Smooth muscle cell (in vitro differentiated cells): ENCODE measurements around the gene KIAA1614. TPM values are rescaled to one million over a fixed set of nuclear protein-coding genes. Genes with fewer than 3 reads are reported as not detected.

Experiments
- DNase-seq: peaks from one replicate; lab custom pipeline; 2025; ENCODE audit not compliant: unreplicated experiment; lab: John Stamatoyannopoulos, UW
- H2AFZ ChIP-seq: fragments of 200-600 bp; sonication (generic); 2 replicates; pipeline ENCODE4 v1.6.0; 2016; ENCODE audit warnings: antibody characterized with exemption, low read depth, mild to moderate bottlenecking
- H3F3A ChIP-seq: fragments of 200-600 bp; sonication (generic); 2 replicates; pipeline ENCODE4 v1.6.0; 2017; ENCODE audit warnings: antibody characterized with exemption, low read depth
- H3K27ac ChIP-seq: fragments of 200-600 bp; sonication (generic); 2 replicates; pipeline ENCODE4 v1.5.1; 2016; ENCODE audit warnings: low read depth, mild to moderate bottlenecking
- H3K27me3 ChIP-seq: fragments of 200-600 bp; sonication (generic); 2 replicates; pipeline ENCODE4 v1.6.1; 2016; ENCODE audit warnings: low read depth, mild to moderate bottlenecking
- H3K36me3 ChIP-seq: fragments of 200-600 bp; sonication (generic); 2 replicates; pipeline ENCODE4 v1.5.1; 2016; ENCODE audit warnings: low read depth
- H3K4me1 ChIP-seq: fragments of 200-600 bp; sonication (generic); 2 replicates; pipeline ENCODE4 v1.5.1; 2016; ENCODE audit warnings: low read depth
- H3K4me2 ChIP-seq: fragments of 200-600 bp; sonication (generic); 2 replicates; pipeline ENCODE4 v1.6.0; 2016; ENCODE audit warnings: mild to moderate bottlenecking
- H3K4me3 ChIP-seq: fragments of 200-600 bp; sonication (generic); 2 replicates; pipeline ENCODE4 v1.5.1; 2016; ENCODE audit warnings: mild to moderate bottlenecking
- H3K79me2 ChIP-seq: fragments of 200-600 bp; sonication (generic); 2 replicates; pipeline ENCODE4 v1.6.0; 2016; ENCODE audit warnings: low read depth, mild to moderate bottlenecking
- H3K9ac ChIP-seq: fragments of 200-600 bp; sonication (generic); 2 replicates; pipeline ENCODE4 v1.6.0; 2016; ENCODE audit warnings: low read depth
- H3K9me3 ChIP-seq: fragments of 200-600 bp; sonication (generic); replicated peaks from 2 replicates; pipeline ENCODE4 v1.5.1; 2016; ENCODE audit warnings: low read depth
- H4K20me1 ChIP-seq: fragments of 200-600 bp; sonication (generic); 2 replicates; pipeline ENCODE4 v1.6.0; 2016; ENCODE audit warnings: low read depth
- CTCF ChIP-seq: fragments of 200-600 bp; sonication (generic); IDR thresholded peaks from 2 replicates; pipeline ENCODE4 v1.5.1; 2017; ENCODE audit warnings: borderline replicate concordance, mild to moderate bottlenecking, antibody characterized with exemption; ENCODE audit not compliant: insufficient read depth, poor library complexity, severe bottlenecking
- WGBS: methylation state at CpG from one replicate; pipeline ENCODE4 v1.1.7; 2016; ENCODE audit warnings: low lambda C conversion rate; 5-methylcytosine and 5-hydroxymethylcytosine counted together
- polyA plus RNA-seq: library from polyadenylated mRNA; unstranded; fragments of >200 nt; fragmentation: Nextera tagmentation; extraction: Ambion mirVana; gene quantifications from 2 replicates; pipeline ENCODE4 v1.2.1, GENCODE V29; 2016
- total RNA-seq: library from RNA; depleted of rRNA; stranded (reverse); fragments of >200 nt; gene quantifications from 2 replicates; pipeline ENCODE4 v1.2.3, GENCODE V29; 2014

The KIAA1614 gene
- total and polyA plus RNA-seq, 2 experiments from 2014 or later: 2.9 to 3.2 TPM

GRCh38 chr1:180909462-180909976, 3.2 kb upstream of the KIAA1614 start:
- no peak overlapping the region for H3K4me2 ChIP-seq
- H3F3A ChIP-seq: no peaks in the 10 kb centered on the region
- no peak for TF ChIP-seq CTCF
- no peaks in the 10 kb centered on the region for H4K20me1 ChIP-seq
- WGBS: 89% methylated on average over 5 of the region's 5 CpGs
- no peaks in the 10 kb centered on the region for H3K9me3 ChIP-seq
- no peak overlapping the region for H3K27ac ChIP-seq
- H3K36me3 ChIP-seq: no peaks in the 10 kb centered on the region
- peaks cover 4% of the 10 kb centered on the region for H3K79me2 ChIP-seq
- no peak overlapping the region for H3K4me3 ChIP-seq
- no peaks in the 10 kb centered on the region for H3K27me3 ChIP-seq
- no peak overlapping the region for H3K9ac ChIP-seq
- no peak overlapping the region for H2AFZ ChIP-seq
- H3K4me1 ChIP-seq: peaks cover 14% of the 10 kb centered on the region
- no peak for DNase-seq

DNA sequence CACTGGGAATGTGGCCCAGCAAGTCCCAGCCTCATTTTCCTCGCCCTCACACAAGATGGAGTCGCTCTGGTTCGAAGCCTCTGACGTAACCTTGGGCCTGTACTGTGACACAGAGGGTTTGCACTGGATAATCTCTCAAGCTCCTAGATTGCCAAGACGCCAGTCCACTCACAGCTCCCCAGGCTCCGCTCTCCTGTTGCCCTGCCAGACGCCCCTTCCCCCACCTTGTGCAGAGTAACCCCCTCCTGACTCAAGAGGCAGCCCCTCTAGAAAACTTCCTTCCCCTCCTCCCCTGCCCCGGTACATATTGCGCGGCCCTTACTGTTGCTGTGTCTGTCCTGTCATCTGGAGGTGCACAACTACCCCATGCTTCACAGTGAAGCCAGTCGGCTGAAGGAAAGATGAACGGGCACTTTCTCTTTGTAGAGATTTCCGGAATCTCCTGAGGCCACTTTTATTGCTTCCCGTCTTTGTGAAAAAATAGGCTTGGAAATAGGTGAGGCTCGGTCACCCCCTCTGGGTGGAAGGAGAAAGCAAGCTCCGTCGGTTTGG, 981 bp upstream of the KIAA1614 start:
- Histone ChIP-seq H3K27ac (peak overlapping the region; percentile 56), H3K9ac (peak overlapping the region; percentile 62), H3K27me3 (no peaks in the 10 kb centered on the region), H3K4me1 (peaks cover 14% of the 10 kb centered on the region), H3K9me3 (no peaks in the 10 kb centered on the region), H3K36me3 (no peaks in the 10 kb centered on the region), H3K4me2 (peak overlapping the region; percentile 98), H3K79me2 (peaks cover 10% of the 10 kb centered on the region), H3F3A (no peaks in the 10 kb centered on the region), H2AFZ (peak overlapping the region; percentile 78), H3K4me3 (peak overlapping the region; percentile 81), H4K20me1 (no peaks in the 10 kb centered on the region)
- WGBS: 22% methylated on average over 17 of the region's 17 CpGs
- no peak for DNase-seq
- TF ChIP-seq CTCF: no peak

GRCh38 chr1:180912211-180912800, 391 bp upstream of the KIAA1614 start:
- H3K27ac ChIP-seq: peak overlapping the region; percentile 56
- H3K4me1 ChIP-seq: peaks cover 14% of the 10 kb centered on the region
- H3K79me2 ChIP-seq: peaks cover 10% of the 10 kb centered on the region
- H3K9ac ChIP-seq: peak overlapping the region; percentile 62
- no peak for TF ChIP-seq CTCF
- H4K20me1 ChIP-seq: no peaks in the 10 kb centered on the region
- WGBS: 2% methylated on average over 53 of the region's 71 CpGs
- no peaks in the 10 kb centered on the region for H3F3A ChIP-seq
- DNase-seq: no peak
- no peaks in the 10 kb centered on the region for H3K9me3 ChIP-seq
- H3K4me2 ChIP-seq: peak overlapping the region; percentile 98
- H3K27me3 ChIP-seq: no peaks in the 10 kb centered on the region
- H3K4me3 ChIP-seq: peak overlapping the region; percentile 81
- no peaks in the 10 kb centered on the region for H3K36me3 ChIP-seq
- peak overlapping the region; percentile 78 for H2AFZ ChIP-seq
